K562 (cell line): ENCODE results near the gene NSMF. TPM values are rescaled to one million over a fixed set of nuclear protein-coding genes. Genes with fewer than 3 reads are reported as not detected.

Experiments used
- ATF7 ChIP-seq: fragments of 450-650 bp; IDR thresholded peaks from 2 replicates; pipeline ENCODE4 v1.7.1; 2014; ENCODE audit warnings: mild to moderate bottlenecking, moderate library complexity
- C11orf30 ChIP-seq: fragments of 450-650 bp; IDR thresholded peaks from 2 replicates; pipeline ENCODE4 v1.6.1; 2016; ENCODE audit warnings: low read depth, mild to moderate bottlenecking
- CTBP1 ChIP-seq: fragments of 450-650 bp; IDR thresholded peaks from 2 replicates; pipeline ENCODE4 v1.6.1; 2016; ENCODE audit warnings: borderline replicate concordance
- ELF2 ChIP-seq: fragments of 250-450 bp; sonication (Bioruptor Pico); IDR thresholded peaks from 2 replicates; pipeline ENCODE4 v1.5.0; 2021; ENCODE audit warnings: mild to moderate bottlenecking
- FOXJ3 ChIP-seq: sonication (generic); formaldehyde crosslinking; IDR thresholded peaks from 2 replicates; pipeline ENCODE4 v1.4.0; 2020; ENCODE audit warnings: mild to moderate bottlenecking, missing genetic modification reagents
- HMBOX1 ChIP-seq: sonication (generic); IDR thresholded peaks from 2 replicates; pipeline ENCODE4 v1.6.1; 2016
- HMGN3 ChIP-seq: IDR thresholded peaks from 2 replicates; pipeline ENCODE4 v1.6.1; 2011; ENCODE audit warnings: borderline replicate concordance, low read depth, mild to moderate bottlenecking, mixed read lengths, low read length; ENCODE audit not compliant: insufficient read length; ENCODE audit errors: extremely low read depth
- KAT2B ChIP-seq: IDR thresholded peaks from one replicate; pipeline ENCODE4 v1.6.1; 2012; ENCODE audit warnings: low read depth, mild to moderate bottlenecking, control low read depth, inconsistent platforms, low read length, moderate library complexity
- KLF1 ChIP-seq: fragments of 450-650 bp; IDR thresholded peaks from 2 replicates; pipeline ENCODE4 v1.6.1; 2016; ENCODE audit warnings: missing genetic modification characterization, missing compliant biosample characterization
- NFIC ChIP-seq: fragments of 450-650 bp; IDR thresholded peaks from 2 replicates; pipeline ENCODE4 v1.6.1; 2017; ENCODE audit warnings: mild to moderate bottlenecking, inconsistent platforms
- NR2F6 ChIP-seq: fragments of 450-650 bp; formaldehyde crosslinking; IDR thresholded peaks from 2 replicates; pipeline ENCODE4 v1.4.0; 2020; ENCODE audit warnings: mild to moderate bottlenecking
- POLR2A ChIP-seq: fragments of 450-650 bp; conservative IDR thresholded peaks from 2 replicates; pipeline ENCODE4 v1.6.1; 2016
- POLR2AphosphoS5 ChIP-seq: IDR thresholded peaks from 2 replicates; pipeline ENCODE4 v1.6.1; 2011; ENCODE audit warnings: mild to moderate bottlenecking, low read depth, low read length, moderate library complexity; ENCODE audit not compliant: control insufficient read depth, insufficient read depth
- RB1 ChIP-seq: fragments of 450-650 bp; IDR thresholded peaks from 2 replicates; pipeline ENCODE4 v1.6.1; 2017; ENCODE audit warnings: low read depth, mild to moderate bottlenecking
- SIN3B ChIP-seq: fragments of 450-650 bp; IDR thresholded peaks from 2 replicates; pipeline ENCODE4 v1.6.1; 2017; ENCODE audit warnings: low read depth, mild to moderate bottlenecking, moderate library complexity
- SMAD4 ChIP-seq: fragments of 250-450 bp; sonication (Bioruptor Pico); conservative IDR thresholded peaks from 2 replicates; pipeline ENCODE4 v1.8.0; 2021; ENCODE audit warnings: inconsistent platforms, mild to moderate bottlenecking, moderate library complexity
- SOX6 ChIP-seq: fragments of 450-650 bp; IDR thresholded peaks from 2 replicates; pipeline ENCODE4 v1.6.1; 2014; ENCODE audit warnings: mild to moderate bottlenecking
- ZNF644 ChIP-seq: fragments of 200-800 bp; sonication (Bioruptor generic); IDR thresholded peaks from 2 replicates; pipeline ENCODE4 v1.6.1; 2016; ENCODE audit warnings: low read depth, missing genetic modification characterization, missing compliant biosample characterization
- ZNF766 ChIP-seq: fragments of 200-800 bp; sonication (Bioruptor generic); conservative IDR thresholded peaks from 2 replicates; pipeline ENCODE4 v1.6.1; 2016; ENCODE audit warnings: missing genetic modification characterization, missing compliant biosample characterization
- polyA plus RNA-seq, 8 experiments: library from polyadenylated mRNA; depleted of rRNA in 4 of 8; stranded (reverse) in 5 of 8; unstranded in 3 of 8; fragments of >200 nt; fragmentation: Nextera tagmentation in 2 of 8; fragmentation: Illumina TruSeq in 1 of 8; extraction: Ambion mirVana in 2 of 8; extraction: Trizol in 1 of 8; gene quantifications; 2 replicates each; pipeline versions ENCODE4 v1.2.1 to v1.2.3, GENCODE V29; 2011 to 2014; ENCODE audit warnings: inconsistent platforms in 1 of 8, missing spikeins in 1 of 8
- total RNA-seq, 7 experiments: library from RNA; depleted of rRNA in 6 of 7; stranded (reverse); fragments of >200 nt in 6 of 7; fragmentation: Illumina TruSeq in 2 of 7; extraction: Trizol in 2 of 7; gene quantifications; 2 replicates each; pipeline versions ENCODE4 v1.2.1 to v1.2.3, GENCODE V29; 2011 to 2021; ENCODE audit warnings: low replicate concordance in 1 of 7
- TF ChIP-seq, protein P1 (sequence below), 3 experiments: fragments of 200-800 bp in 1 of 3; sonication (Bioruptor generic) in 1 of 3; sonication (generic) in 1 of 3; formaldehyde crosslinking in 1 of 3; IDR thresholded peaks; 2 replicates each; pipeline versions ENCODE4 v1.6.1 to v1.8.0; 2016 to 2022; ENCODE audit warnings: mild to moderate bottlenecking in 2 of 3, missing compliant biosample characterization in 2 of 3, missing genetic modification characterization in 2 of 3, missing genetic modification reagents in 1 of 3
- TF ChIP-seq, protein P2 (sequence below): fragments of 250-450 bp; sonication (Bioruptor Pico); IDR thresholded peaks from 2 replicates; pipeline ENCODE4 v1.4.0; 2020; ENCODE audit warnings: mild to moderate bottlenecking
- TF ChIP-seq, protein P3 (sequence below), 2 experiments: IDR thresholded peaks; 2 replicates each; pipeline ENCODE4 v1.6.1; 2012; ENCODE audit warnings: improper control_type of control experiment in 2 of 2, low read depth in 2 of 2, low read length in 2 of 2, borderline replicate concordance in 1 of 2

The NSMF gene
- total and polyA plus RNA-seq, 9 of the 15 experiments (the other 6 are each of a cell fraction or from before 2014, with no cell fraction given) = 0.20 to 82.7 (median 29.3) TPM

DNA sequence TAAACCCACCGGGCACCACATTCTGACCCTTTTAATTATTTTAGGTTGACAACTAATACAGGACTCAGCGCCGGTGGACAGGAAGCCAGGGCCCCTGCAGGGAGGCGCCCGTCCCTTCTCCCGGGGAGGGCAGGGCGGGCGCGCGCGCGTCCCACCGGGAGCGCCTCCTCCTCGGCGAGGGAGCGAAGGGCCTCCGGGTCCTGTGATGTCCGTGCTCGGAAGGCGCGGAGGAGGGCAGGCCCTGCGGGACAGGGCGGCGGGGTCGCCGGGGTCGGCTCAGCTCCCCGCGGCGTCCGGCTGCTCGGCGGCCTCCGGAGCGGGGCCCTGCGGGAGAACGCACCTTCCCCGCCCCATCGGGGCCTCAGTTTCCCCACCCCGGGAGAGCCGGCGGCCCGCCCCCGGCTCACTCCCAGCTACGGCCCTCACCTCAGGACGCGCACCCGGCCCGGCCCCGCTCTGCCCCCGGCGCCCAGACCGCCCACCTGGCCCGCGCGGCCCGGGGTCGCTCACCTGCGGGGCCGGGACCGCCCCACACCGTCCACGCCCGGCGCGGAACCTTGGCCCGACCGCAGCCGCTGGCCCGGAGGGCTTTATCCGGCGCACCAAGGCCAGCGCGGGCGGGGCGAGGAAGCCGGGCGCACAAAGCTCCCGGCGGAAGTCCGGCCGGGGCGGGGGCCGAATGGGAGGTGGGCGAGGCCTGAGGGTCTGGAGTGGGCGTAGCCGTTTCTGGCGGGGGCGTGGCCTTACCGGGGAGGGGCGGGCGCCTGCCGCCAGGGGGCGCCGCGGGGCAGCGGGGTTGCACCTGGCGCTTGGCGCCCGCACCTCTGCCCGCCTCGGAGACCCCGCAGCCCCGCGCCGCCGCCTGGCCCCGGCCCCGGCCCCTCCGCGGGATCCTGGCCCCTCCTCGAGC is 36.3 kb downstream of the NSMF start, which contains the start of the genes EXD3 and NOXA1 (continued):
- TF ChIP-seq, protein P1, sequence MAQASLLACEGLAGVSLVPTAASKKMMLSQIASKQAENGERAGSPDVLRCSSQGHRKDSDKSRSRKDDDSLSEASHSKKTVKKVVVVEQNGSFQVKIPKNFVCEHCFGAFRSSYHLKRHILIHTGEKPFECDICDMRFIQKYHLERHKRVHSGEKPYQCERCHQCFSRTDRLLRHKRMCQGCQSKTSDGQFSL (CRISPR knock-in tag; IDR thresholded peaks at IDR 0.05) = peak; percentile 32; the same call in 1 of the 2 replicates
- TF ChIP-seq, protein P1 (tag; IDR thresholded peaks at IDR 0.05) = no peak
- TF ChIP-seq SMAD4 (CRISPR knock-in tag) = peak; percentile 64
- TF ChIP-seq KLF1 (tag) = 0 out of 2 replicates have a peak, but pooled peaks have one; percentile 56
- no peak for TF ChIP-seq KAT2B
- no peak for TF ChIP-seq HMBOX1
- peak; percentile 90 for TF ChIP-seq CTBP1
- peak; percentile 48 for TF ChIP-seq POLR2A
- 0 out of 2 replicates have a peak, but pooled peaks have one; percentile 75 for TF ChIP-seq ZNF644 (tag)
- TF ChIP-seq, protein P2, sequence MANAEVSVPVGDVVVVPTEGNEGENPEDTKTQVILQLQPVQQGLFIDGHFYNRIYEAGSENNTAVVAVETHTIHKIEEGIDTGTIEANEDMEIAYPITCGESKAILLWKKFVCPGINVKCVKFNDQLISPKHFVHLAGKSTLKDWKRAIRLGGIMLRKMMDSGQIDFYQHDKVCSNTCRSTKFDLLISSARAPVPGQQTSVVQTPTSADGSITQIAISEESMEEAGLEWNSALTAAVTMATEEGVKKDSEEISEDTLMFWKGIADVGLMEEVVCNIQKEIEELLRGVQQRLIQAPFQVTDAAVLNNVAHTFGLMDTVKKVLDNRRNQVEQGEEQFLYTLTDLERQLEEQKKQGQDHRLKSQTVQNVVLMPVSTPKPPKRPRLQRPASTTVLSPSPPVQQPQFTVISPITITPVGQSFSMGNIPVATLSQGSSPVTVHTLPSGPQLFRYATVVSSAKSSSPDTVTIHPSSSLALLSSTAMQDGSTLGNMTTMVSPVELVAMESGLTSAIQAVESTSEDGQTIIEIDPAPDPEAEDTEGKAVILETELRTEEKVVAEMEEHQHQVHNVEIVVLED = peak; percentile 80
- TF ChIP-seq NFIC = peak; percentile 30; the same call in 1 of the 2 replicates
- peak; percentile 45; the same call in 1 of the 2 replicates for TF ChIP-seq ZNF766
- TF ChIP-seq ATF7 = peak; percentile 58; the same call in 1 of the 2 replicates
- TF ChIP-seq SOX6 = peak; percentile 62
- TF ChIP-seq NR2F6 (CRISPR knock-in tag) = no peak
- TF ChIP-seq ELF2 (CRISPR knock-in tag) = no peak; the same call in 1 of the 2 replicates
- TF ChIP-seq SIN3B = peak; percentile 90
- TF ChIP-seq, protein P3, sequence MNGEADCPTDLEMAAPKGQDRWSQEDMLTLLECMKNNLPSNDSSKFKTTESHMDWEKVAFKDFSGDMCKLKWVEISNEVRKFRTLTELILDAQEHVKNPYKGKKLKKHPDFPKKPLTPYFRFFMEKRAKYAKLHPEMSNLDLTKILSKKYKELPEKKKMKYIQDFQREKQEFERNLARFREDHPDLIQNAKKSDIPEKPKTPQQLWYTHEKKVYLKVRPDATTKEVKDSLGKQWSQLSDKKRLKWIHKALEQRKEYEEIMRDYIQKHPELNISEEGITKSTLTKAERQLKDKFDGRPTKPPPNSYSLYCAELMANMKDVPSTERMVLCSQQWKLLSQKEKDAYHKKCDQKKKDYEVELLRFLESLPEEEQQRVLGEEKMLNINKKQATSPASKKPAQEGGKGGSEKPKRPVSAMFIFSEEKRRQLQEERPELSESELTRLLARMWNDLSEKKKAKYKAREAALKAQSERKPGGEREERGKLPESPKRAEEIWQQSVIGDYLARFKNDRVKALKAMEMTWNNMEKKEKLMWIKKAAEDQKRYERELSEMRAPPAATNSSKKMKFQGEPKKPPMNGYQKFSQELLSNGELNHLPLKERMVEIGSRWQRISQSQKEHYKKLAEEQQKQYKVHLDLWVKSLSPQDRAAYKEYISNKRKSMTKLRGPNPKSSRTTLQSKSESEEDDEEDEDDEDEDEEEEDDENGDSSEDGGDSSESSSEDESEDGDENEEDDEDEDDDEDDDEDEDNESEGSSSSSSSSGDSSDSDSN (IDR thresholded peaks at IDR 0.05; ENCODE audit: borderline replicate concordance in 1 of 2, low read depth in 2 of 2, low read length in 2 of 2) = peak; percentile 82 to 95
- no peak for TF ChIP-seq HMGN3
- peak; percentile 68 for TF ChIP-seq C11orf30
- peak; percentile 97 for TF ChIP-seq RB1
- peak; percentile 68; the same call in 1 of the 2 replicates for TF ChIP-seq POLR2AphosphoS5
- TF ChIP-seq FOXJ3 = no peak
